DND-41 (cell line): Measurements from ENCODE around the gene AUTS2.

Source experiments
- CTCF ChIP-seq: IDR thresholded peaks from 2 replicates; pipeline ENCODE4 v1.5.1; 2012; ENCODE audit warnings: borderline replicate concordance, low read length, moderate library complexity, mild to moderate bottlenecking; ENCODE audit not compliant: poor library complexity, severe bottlenecking; ENCODE audit errors: extremely low read depth
- EZH2 ChIP-seq: IDR thresholded peaks from 3 replicates; pipeline ENCODE4 v1.6.1; 2012; ENCODE audit warnings: borderline replicate concordance, low read depth, mild to moderate bottlenecking, moderate library complexity, low read length, inconsistent platforms; ENCODE audit not compliant: severe bottlenecking

GRCh38 chr7:70458745-70459144 is 860.5 kb downstream of the AUTS2 start:
- TF ChIP-seq EZH2: no peak
- no peak for TF ChIP-seq CTCF
